GM21529 (cell line): ENCODE data around the gene MRAS.
"Not testable (repeated sequence)": the region's sequence is repeated elsewhere in the genome, so short reads cannot be mapped to it uniquely, and the experiment has no call there.

Experiments used
- ATAC-seq: cut with Tn5 transposase; IDR thresholded peaks from one replicate; pipeline ENCODE4 v1.9.1; 2021; ENCODE audit not compliant: unreplicated experiment

MRAS gene

DNA sequence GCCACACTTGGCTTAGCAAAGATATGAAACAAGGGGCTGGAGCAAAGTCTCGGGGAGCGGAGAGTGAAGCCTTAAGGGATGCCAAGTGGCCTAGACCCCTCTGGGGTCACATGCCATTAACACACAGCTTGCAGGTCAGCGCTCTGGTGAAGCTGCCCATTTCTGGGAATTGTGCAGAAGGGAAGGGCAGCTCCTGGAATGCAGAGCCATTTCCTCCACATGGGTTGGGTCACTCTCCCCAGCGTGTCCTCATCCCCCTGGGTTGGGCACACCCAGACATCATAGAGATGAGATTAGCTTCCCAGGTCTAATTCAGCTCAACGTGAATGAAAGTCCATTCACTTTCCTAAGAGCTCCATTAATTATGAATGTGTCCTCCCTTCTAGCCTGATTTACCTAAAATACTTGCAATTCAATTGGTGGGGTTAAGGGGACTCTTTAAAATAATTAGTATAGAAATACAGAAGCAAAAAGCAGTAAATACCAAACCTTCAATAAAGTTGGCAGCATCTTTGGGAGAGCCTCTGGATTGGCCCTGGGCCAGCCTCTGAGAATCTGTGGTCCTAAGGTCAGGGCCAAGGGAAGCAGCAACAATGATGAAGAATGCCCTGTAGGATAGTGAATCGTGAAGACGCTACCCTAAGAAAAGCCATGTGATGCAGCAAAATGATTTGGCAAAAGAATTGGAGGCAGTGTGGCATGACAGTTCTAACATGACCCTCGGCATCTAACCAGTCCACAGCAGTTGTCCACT lies 17.8 kb downstream of the MRAS start:
- no peak for ATAC-seq

DNA sequence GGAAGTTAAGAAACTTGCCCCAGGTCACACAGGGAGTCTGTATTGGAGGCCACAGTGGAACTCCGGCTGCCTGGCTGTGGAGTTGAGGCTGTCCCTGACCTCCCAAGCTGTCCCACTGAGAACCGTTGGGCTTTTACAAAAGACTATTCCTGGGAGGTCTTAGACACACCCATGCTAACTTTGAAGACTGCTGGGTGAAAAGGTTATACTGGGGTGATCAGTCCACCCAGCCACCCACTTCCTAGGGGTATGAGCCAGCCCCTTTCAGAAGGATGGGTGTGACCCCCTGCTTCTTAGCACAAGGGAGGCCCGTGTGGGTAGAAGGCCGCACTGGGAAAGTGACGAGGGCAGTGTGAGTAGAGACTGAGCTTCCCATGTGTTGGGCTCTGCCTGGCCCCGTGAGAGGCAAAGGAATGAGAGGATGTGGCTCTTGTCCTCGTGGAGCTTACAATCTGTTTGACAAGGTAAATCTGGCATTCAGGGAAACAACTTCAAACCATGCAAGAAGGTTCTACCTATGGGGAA lies 19.0 kb downstream of the MRAS start:
- ATAC-seq, result no peak

DNA sequence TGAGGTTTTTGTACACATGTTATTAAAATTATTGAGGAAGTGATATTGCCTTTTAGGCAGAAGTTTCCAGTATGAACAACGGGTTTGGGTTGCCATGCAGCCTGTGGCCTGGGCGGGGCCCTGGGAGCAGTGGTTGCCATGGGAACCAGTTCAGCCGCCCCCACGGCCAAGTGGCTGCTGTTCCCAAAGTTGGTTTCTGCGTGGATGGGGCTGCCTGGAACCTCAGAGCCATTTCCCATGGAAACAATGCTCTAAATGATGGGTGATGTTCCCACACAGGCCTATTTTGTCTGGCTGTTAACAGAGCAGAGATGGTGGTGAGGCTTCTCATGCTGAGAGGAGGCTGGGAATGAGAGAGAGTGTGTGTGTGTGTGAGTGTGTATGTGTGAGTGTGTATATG lies 19.5 kb downstream of the MRAS start:
- no peak for ATAC-seq

GRCh38 chr3:138369151-138369900 lies 20.9 kb downstream of the MRAS start:
- ATAC-seq, result no peak

DNA sequence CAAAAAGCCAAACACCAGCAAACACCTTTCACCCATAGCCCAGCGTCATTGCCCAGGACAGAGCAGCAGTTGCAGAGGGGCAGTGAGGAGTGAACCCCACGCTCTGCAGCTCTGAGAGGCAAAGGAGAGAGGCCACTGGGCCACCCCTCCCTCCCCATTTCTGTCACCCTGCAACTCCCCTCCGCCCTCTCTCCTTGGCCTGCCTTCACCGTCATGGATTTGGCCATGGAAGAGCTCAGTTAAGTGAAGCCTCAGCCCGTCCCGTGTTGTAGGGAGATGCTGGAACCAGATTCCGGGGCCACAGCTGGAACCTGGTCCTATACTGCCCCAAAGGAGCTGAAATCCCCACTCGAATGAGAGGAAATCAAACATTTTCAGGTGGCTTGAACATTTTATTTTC lies 21.9 kb downstream of the MRAS start:
- ATAC-seq, result no peak

DNA sequence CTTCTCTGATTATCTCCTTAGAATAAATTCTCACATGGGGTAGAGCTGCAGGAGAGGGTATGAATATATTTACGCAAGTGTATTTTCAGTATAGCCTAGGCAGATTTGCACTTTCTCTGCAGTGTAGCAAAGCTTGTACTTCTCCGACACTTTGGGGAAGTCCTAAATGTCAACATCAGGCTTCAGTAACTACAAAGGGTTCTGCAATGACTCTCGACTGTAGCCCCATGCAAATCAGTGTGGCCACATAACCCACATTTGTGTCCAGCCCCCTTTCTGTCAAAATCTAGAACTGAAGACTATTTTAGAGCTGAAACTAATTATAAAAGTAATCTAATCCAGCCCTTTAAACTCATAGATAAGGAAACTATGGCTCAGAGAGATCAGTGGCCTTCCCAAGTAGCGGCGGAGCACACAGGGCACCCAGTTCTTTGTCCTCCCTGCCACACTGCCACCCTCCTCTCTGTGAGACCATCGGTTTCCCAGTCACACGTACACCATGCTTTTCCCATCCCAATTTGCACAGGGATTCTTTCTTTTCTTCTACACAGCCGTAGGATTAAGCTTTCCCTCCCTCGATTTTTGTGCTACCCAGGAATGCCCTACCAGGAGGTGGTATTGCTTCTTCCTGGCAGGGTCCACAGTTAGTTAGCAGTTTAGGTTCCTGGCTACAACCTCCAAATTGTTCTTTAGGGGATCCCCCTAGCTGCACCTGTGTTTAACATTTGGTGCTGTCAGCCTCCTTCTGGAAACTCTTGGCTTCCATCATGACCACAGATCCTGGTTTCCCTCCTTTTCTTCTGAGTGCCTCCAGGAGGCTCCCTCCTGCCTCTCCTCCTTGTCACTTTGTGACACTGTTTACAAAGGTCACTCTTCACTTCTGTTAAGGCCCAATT lies 22.9 kb downstream of the MRAS start:
- peak; percentile 99 for ATAC-seq

DNA sequence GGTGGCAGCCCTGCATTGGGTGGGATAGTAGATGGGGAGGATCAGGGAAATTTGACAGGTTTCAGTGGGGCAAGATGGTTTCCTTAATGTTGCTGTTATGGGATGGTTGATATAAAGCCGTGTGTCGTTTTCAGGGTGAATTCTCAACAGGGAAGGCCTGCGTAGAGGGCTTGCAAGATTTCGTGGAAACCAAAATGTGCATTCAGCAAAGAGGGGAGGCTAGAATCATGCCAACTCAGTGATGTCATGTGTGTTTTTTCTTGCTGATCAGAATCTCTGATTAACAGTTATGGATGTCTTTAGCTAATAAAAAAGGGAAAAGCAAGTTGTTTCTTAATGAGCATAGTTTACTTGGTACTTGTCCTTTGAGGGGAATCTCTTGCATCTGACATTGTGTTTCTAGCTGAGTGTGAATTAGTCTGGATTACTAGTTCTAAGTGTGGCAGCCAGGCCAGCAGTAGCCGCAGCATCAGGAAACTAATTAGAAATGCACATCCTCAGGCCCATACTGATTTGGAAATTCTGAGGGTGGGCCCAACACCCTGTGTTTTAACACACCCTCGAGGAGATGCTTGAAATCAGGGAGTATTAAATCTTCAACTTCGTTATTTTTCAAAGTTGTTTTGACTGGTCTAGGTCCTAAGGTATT lies 24.8 kb downstream of the MRAS start:
- no peak for ATAC-seq

GRCh38 chr3:138373736-138374094 lies 25.3 kb downstream of the MRAS start:
- ATAC-seq, result no peak

- no peak for ATAC-seq
These were observed 26.3 kb downstream of the MRAS start for GRCh38 chr3:138374573-138375134.

DNA sequence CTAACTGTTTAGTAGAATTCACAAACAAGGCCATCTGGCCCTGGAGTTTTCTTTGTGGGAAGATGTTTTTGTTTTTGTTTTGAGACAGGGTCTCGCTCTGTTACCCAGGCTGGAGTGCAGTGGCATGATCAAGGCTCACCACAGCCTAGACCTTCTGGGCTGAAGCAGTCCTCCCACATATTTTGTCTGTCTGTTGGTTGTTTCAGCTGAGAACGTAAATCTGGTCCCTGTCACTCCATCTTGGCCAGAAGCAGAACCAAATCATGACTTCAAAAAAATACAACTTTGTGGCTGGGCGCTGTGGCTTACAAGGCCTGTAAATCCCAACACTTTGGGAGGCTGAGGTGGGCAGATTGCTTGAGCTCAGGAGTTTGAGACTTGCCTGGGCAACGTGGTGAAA lies 27.1 kb downstream of the MRAS start:
- ATAC-seq, result no peak

- no peak for ATAC-seq
These were observed 28.3 kb downstream of the MRAS start for GRCh38 chr3:138376663-138377062.

GRCh38 chr3:138377212-138377611 lies 28.8 kb downstream of the MRAS start:
- ATAC-seq, result not testable (repeated sequence)

GRCh38 chr3:138377804-138378203 lies 29.4 kb downstream of the MRAS start:
- ATAC-seq, result no peak

DNA sequence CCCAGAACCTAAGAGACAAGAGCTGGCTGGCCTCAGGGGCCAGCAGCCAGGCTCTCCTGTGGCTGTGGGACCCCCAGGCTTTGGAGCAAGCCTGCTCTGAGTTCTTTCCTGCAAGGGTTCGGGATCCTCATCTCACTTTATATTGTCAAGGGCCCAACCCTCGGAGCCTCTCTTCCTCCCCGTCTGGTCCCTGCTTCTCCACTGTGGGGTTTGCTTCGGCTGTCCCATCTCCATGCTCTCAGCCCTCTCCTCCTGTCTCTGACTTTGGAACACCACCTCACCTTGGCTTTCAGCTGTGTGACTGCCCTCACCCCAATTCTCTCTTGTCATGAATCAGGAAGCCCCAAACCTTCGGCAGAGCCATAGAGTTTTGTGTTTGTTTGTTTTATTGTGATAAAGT lies 30.0 kb downstream of the MRAS start:
- ATAC-seq, result no peak

- ATAC-seq, result no peak
These were observed 30.6 kb downstream of the MRAS start for GRCh38 chr3:138378990-138379389.

DNA sequence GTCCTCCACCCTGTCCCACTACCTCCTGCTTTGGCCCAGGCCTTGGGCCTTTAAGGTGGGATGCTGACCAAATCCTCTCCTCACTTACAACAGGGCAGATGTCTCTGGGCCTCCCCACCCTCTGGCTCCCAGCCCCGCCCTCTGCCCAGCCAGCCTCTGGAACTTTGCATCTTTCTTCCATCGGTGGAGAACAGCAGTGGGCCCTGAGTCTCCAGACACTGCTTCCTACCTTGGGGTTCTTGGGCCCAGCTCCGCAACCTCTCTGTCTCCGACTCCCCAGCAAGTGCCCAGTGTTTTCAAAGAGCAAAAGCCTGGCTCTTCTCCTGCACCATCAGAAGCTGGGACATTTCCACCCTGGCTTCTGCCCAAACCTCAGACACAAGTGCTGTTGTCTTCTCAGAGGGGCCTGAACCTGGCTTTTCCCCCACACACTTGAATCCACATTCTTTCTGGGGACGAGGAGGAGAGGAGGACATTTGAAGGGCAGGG lies 33.1 kb downstream of the MRAS start:
- no peak for ATAC-seq

- ATAC-seq, result no peak
These were observed 33.8 kb downstream of the MRAS start for GRCh38 chr3:138381950-138382715.

- ATAC-seq, result no peak
These were observed 35.5 kb downstream of the MRAS start for GRCh38 chr3:138383715-138384465.

DNA sequence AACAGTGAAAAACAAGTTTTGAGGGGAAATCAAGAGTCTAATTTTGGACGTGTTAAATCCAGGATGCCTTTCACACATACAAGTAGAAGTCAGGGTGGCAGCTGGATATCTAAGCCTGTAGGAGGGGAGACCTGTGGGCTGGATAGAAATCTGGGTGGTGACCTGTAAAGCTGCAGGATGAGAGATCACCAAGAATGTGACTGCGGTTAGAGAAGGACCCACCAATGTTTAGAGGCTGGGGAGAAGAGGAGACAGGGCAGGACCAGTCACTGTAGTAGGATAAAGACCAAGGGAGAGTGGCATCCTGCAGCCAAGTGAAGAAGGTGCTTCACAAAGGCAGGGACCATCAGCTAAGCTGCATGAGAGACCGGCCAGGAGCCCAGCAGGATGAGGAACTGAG lies 36.2 kb downstream of the MRAS start:
- no peak for ATAC-seq
